HepG2 (cell line): ENCODE data around the gene RTN4RL2. TPM values are rescaled to one million over a fixed set of nuclear protein-coding genes. Genes with fewer than 3 reads are reported as not detected.

Source experiments
- CC2D1A ChIP-seq: sonication (generic); formaldehyde crosslinking; IDR thresholded peaks from 2 replicates; pipeline ENCODE4 v1.8.1; 2023; ENCODE audit warnings: mild to moderate bottlenecking, missing genetic modification reagents
- FLYWCH1 ChIP-seq: sonication (generic); formaldehyde crosslinking; IDR thresholded peaks from 2 replicates; pipeline ENCODE4 v1.8.1; 2023; ENCODE audit warnings: mild to moderate bottlenecking, missing genetic modification reagents
- FOSL1 ChIP-seq: sonication (generic); formaldehyde crosslinking; IDR thresholded peaks from 2 replicates; pipeline ENCODE4 v1.9.0; 2021; ENCODE audit warnings: missing genetic modification reagents, borderline replicate concordance
- HDAC6 ChIP-seq: fragments of 200-600 bp; sonication (generic); IDR thresholded peaks from 2 replicates; pipeline ENCODE4 v1.7.0; 2017; ENCODE audit warnings: mild to moderate bottlenecking, antibody characterized with exemption, low read length, low read depth
- HNRNPLL ChIP-seq: fragments of 200-400 bp; formaldehyde crosslinking; IDR thresholded peaks from 2 replicates; pipeline ENCODE4 v1.6.1; 2017; ENCODE audit warnings: mild to moderate bottlenecking, low read depth, low read length; ENCODE audit not compliant: poor library complexity, severe bottlenecking
- ISL2 ChIP-seq: sonication (generic); formaldehyde crosslinking; IDR thresholded peaks from 2 replicates; pipeline ENCODE4 v1.5.0; 2020; ENCODE audit warnings: missing genetic modification reagents
- KLF6 ChIP-seq: IDR thresholded peaks from 2 replicates; pipeline ENCODE4 v1.8.0; 2016; ENCODE audit warnings: missing biosample characterization, missing genetic modification reagents
- NAIF1 ChIP-seq: sonication (generic); formaldehyde crosslinking; IDR thresholded peaks from 2 replicates; pipeline ENCODE4 v1.5.0; 2020; ENCODE audit warnings: mild to moderate bottlenecking, missing genetic modification reagents, borderline replicate concordance
- NCOA2 ChIP-seq: sonication (generic); formaldehyde crosslinking; IDR thresholded peaks from 2 replicates; pipeline ENCODE4 v1.8.0; 2022; ENCODE audit warnings: inconsistent platforms
- PLRG1 ChIP-seq: fragments of 450-650 bp; conservative IDR thresholded peaks from 2 replicates; pipeline ENCODE4 v1.6.1; 2016
- REPIN1 ChIP-seq: sonication (generic); formaldehyde crosslinking; IDR thresholded peaks from 2 replicates; pipeline ENCODE4 v1.8.0; 2022; ENCODE audit warnings: missing genetic modification reagents, low read depth, mild to moderate bottlenecking, borderline replicate concordance
- SETDB1 ChIP-seq: sonication (generic); formaldehyde crosslinking; IDR thresholded peaks from 2 replicates; pipeline ENCODE4 v1.5.1; 2020; ENCODE audit warnings: missing genetic modification reagents, mild to moderate bottlenecking, borderline replicate concordance
- SP2 ChIP-seq: sonication (generic); formaldehyde crosslinking; IDR thresholded peaks from 2 replicates; pipeline ENCODE4 v1.5.1; 2020; ENCODE audit warnings: mild to moderate bottlenecking, missing genetic modification reagents
- TBL1XR1 ChIP-seq: fragments of 150-350 bp; IDR thresholded peaks from 2 replicates; pipeline ENCODE4 v1.6.1; 2014; ENCODE audit warnings: borderline replicate concordance, low read length; ENCODE audit not compliant: partially characterized antibody
- ZNF230 ChIP-seq: sonication (generic); formaldehyde crosslinking; IDR thresholded peaks from 2 replicates; pipeline ENCODE4 v1.4.0; 2020; ENCODE audit warnings: mild to moderate bottlenecking, missing genetic modification reagents
- ZNF567 ChIP-seq: sonication (generic); formaldehyde crosslinking; IDR thresholded peaks from 2 replicates; pipeline ENCODE4 v1.8.1; 2023; ENCODE audit warnings: mild to moderate bottlenecking, missing genetic modification reagents, borderline replicate concordance
- ZNF644 ChIP-seq: IDR thresholded peaks from 2 replicates; pipeline ENCODE4 v1.6.1; 2016; ENCODE audit warnings: low read depth
- ZNF766 ChIP-seq: sonication (generic); formaldehyde crosslinking; IDR thresholded peaks from 2 replicates; pipeline ENCODE4 v1.5.0; 2020; ENCODE audit warnings: missing genetic modification reagents, borderline replicate concordance
- polyA plus RNA-seq, 8 experiments: library from polyadenylated mRNA; depleted of rRNA in 3 of 8; stranded (reverse) in 7 of 8; unstranded in 1 of 8; fragments of >200 nt; fragmentation: Illumina TruSeq in 4 of 8; extraction: Trizol in 4 of 8; gene quantifications; 2 replicates each; pipeline versions ENCODE4 v1.2.1 to v1.2.3, GENCODE V29; 2011 to 2016; ENCODE audit warnings: low read depth in 4 of 8, missing spikeins in 1 of 8, mixed read lengths in 1 of 8; ENCODE audit not compliant: insufficient read depth in 1 of 8
- total RNA-seq, 5 experiments: library from RNA; depleted of rRNA; stranded (reverse); fragments of >200 nt; fragmentation: Illumina TruSeq; extraction: Trizol; gene quantifications; 2 replicates each; pipeline ENCODE4 v1.2.3, GENCODE V29; 2016; ENCODE audit warnings: low read depth in 1 of 5
- TF ChIP-seq, protein P1 (sequence below): sonication (generic); formaldehyde crosslinking; IDR thresholded peaks from 2 replicates; pipeline ENCODE4 v1.8.0; 2022; ENCODE audit warnings: low read depth, missing genetic modification reagents
- TF ChIP-seq, protein P2 (sequence below): sonication (generic); formaldehyde crosslinking; IDR thresholded peaks from 2 replicates; pipeline ENCODE4 v1.4.0; 2020; ENCODE audit warnings: mild to moderate bottlenecking, low read depth, missing genetic modification reagents
- TF ChIP-seq, protein P3 (sequence below): sonication (generic); formaldehyde crosslinking; IDR thresholded peaks from 2 replicates; pipeline ENCODE4 v1.4.0; 2020; ENCODE audit warnings: missing genetic modification reagents
- TF ChIP-seq, protein P4 (sequence below): sonication (generic); formaldehyde crosslinking; IDR thresholded peaks from 2 replicates; pipeline ENCODE4 v1.5.0; 2020; ENCODE audit warnings: mild to moderate bottlenecking, missing genetic modification reagents, borderline replicate concordance

The RTN4RL2 gene
- total and polyA plus RNA-seq, 2 of the 13 experiments (the other 11 are each of a cell fraction or from before 2014, with no cell fraction given), result 1.3 to 4.3 TPM

DNA sequence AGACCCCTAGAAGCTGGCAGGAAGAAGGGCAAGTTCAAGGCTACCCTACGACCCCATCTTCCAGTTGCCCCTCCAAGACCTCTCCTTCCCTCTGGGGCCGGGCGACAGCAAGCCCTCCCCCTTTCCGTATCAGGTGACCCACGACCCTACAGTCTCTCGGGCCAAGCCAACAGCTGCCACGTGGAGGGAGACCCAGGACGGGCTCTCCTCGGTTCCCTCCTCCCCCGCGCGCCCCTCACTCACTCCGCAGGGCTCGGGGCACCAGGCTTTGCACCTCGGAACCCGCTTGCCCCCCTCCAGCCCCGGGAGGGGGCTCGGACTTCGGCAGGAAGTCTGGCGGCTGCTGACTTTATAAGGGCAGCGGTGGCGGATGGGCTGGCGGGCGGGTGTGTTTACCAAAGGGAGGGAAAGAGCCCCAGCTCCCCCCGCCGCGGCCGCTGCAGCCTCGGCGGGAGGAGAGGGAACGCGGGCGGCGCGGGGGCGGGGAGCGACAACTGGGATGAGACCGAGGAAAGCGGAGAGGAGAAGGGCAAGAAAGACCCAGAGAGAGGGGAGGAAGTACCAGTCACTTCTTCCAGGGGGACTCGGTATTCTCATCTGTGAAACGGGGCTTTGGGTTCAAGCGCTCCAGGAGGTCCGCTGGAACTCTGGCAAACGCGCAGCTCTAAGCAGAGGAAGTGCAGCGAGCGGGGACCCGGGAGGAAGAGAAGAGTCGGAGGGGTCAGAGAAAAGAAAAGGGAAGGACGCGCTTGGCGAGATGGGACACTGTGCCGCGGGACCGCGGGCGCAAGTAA lies 54.4 kb downstream of the RTN4RL2 start (continued):
- TF ChIP-seq, protein P1, sequence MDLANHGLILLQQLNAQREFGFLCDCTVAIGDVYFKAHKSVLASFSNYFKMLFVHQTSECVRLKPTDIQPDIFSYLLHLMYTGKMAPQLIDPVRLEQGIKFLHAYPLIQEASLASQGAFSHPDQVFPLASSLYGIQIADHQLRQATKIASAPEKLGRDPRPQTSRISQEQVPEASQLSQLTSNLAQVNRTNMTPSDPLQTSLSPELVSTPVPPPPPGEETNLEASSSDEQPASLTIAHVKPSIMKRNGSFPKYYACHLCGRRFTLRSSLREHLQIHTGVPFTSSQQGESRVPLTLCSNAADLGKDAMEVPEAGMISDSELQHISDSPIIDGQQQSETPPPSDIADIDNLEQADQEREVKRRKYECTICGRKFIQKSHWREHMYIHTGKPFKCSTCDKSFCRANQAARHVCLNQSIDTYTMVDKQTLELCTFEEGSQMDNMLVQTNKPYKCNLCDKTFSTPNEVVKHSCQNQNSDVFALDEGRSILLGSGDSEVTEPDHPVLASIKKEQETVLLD (CRISPR knock-in tag), result 0 out of 2 replicates have a peak, but pooled peaks have one; percentile 33
- TF ChIP-seq, protein P2, sequence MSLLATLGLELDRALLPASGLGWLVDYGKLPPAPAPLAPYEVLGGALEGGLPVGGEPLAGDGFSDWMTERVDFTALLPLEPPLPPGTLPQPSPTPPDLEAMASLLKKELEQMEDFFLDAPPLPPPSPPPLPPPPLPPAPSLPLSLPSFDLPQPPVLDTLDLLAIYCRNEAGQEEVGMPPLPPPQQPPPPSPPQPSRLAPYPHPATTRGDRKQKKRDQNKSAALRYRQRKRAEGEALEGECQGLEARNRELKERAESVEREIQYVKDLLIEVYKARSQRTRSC (CRISPR knock-in tag), result no peak
- TF ChIP-seq ZNF567 (CRISPR knock-in tag), result no peak
- peak; percentile 33 for TF ChIP-seq ZNF230 (CRISPR knock-in tag)
- TF ChIP-seq NAIF1, result no peak
- TF ChIP-seq NCOA2 (CRISPR knock-in tag), result peak; percentile 13; the same call in 1 of the 2 replicates
- no peak for TF ChIP-seq TBL1XR1
- TF ChIP-seq HNRNPLL, result no peak
- TF ChIP-seq CC2D1A (CRISPR knock-in tag), result no peak
- no peak for TF ChIP-seq ZNF644 (CRISPR knock-in tag)
- no peak for TF ChIP-seq HDAC6
- TF ChIP-seq SETDB1 (CRISPR knock-in tag), result no peak
- TF ChIP-seq ISL2 (CRISPR knock-in tag), result peak; percentile 14; the same call in 1 of the 2 replicates
- TF ChIP-seq FLYWCH1 (CRISPR knock-in tag), result no peak
- TF ChIP-seq REPIN1, result peak; percentile 12; the same call in 1 of the 2 replicates
- no peak for TF ChIP-seq PLRG1
- no peak for TF ChIP-seq FOSL1 (CRISPR knock-in tag)
- TF ChIP-seq ZNF766, result peak; percentile 47; the same call in 1 of the 2 replicates
- TF ChIP-seq, protein P3, sequence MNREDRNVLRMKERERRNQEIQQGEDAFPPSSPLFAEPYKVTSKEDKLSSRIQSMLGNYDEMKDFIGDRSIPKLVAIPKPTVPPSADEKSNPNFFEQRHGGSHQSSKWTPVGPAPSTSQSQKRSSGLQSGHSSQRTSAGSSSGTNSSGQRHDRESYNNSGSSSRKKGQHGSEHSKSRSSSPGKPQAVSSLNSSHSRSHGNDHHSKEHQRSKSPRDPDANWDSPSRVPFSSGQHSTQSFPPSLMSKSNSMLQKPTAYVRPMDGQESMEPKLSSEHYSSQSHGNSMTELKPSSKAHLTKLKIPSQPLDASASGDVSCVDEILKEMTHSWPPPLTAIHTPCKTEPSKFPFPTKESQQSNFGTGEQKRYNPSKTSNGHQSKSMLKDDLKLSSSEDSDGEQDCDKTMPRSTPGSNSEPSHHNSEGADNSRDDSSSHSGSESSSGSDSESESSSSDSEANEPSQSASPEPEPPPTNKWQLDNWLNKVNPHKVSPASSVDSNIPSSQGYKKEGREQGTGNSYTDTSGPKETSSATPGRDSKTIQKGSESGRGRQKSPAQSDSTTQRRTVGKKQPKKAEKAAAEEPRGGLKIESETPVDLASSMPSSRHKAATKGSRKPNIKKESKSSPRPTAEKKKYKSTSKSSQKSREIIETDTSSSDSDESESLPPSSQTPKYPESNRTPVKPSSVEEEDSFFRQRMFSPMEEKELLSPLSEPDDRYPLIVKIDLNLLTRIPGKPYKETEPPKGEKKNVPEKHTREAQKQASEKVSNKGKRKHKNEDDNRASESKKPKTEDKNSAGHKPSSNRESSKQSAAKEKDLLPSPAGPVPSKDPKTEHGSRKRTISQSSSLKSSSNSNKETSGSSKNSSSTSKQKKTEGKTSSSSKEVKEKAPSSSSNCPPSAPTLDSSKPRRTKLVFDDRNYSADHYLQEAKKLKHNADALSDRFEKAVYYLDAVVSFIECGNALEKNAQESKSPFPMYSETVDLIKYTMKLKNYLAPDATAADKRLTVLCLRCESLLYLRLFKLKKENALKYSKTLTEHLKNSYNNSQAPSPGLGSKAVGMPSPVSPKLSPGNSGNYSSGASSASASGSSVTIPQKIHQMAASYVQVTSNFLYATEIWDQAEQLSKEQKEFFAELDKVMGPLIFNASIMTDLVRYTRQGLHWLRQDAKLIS (CRISPR knock-in tag), result no peak
- peak; percentile 46; the same call in 1 of the 2 replicates for TF ChIP-seq SP2 (CRISPR knock-in tag)
- no peak; the same call in 1 of the 2 replicates for TF ChIP-seq KLF6 (CRISPR knock-in tag)
- TF ChIP-seq, protein P4, sequence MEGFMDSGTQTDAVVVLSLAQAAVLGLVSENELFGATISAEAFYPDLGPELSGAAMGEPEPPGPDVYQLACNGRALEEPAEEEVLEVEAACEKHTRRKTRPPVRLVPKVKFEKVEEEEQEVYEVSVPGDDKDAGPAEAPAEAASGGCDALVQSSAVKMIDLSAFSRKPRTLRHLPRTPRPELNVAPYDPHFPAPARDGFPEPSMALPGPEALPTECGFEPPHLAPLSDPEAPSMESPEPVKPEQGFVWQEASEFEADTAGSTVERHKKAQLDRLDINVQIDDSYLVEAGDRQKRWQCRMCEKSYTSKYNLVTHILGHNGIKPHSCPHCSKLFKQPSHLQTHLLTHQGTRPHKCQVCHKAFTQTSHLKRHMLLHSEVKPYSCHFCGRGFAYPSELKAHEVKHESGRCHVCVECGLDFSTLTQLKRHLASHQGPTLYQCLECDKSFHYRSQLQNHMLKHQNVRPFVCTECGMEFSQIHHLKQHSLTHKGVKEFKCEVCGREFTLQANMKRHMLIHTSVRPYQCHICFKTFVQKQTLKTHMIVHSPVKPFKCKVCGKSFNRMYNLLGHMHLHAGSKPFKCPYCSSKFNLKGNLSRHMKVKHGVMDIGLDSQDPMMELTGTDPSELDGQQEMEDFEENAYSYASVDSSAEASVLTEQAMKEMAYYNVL, result peak; percentile 54; the same call in 1 of the 2 replicates
